Coronary artery (tissue), 2 donors: ENCODE data around the gene GFER.
A peak's percentile ranks its signal among the peaks of the same experiment; 100 is the strongest.

ENCODE experiments used
- DNase-seq: peaks from one replicate; pipeline ENCODE4 v3.0.0-alpha.2; 2017; ENCODE audit warnings: low spot score
- H3K27ac ChIP-seq, 2 donors: fragments of 200-600 bp; sonication (generic); one replicate each; pipeline ENCODE4 v1.5.1; 2016 to 2019
- H3K4me3 ChIP-seq: fragments of 200-600 bp; sonication (generic); 2 replicates; pipeline ENCODE4 v1.5.1; 2016; ENCODE audit warnings: mild to moderate bottlenecking, moderate library complexity
- TF ChIP-seq, protein P1 (sequence below): fragments of 200-600 bp; sonication (generic); IDR thresholded peaks from one replicate; pipeline ENCODE4 v1.5.1; 2019; ENCODE audit warnings: antibody characterized with exemption

Gene GFER

DNA sequence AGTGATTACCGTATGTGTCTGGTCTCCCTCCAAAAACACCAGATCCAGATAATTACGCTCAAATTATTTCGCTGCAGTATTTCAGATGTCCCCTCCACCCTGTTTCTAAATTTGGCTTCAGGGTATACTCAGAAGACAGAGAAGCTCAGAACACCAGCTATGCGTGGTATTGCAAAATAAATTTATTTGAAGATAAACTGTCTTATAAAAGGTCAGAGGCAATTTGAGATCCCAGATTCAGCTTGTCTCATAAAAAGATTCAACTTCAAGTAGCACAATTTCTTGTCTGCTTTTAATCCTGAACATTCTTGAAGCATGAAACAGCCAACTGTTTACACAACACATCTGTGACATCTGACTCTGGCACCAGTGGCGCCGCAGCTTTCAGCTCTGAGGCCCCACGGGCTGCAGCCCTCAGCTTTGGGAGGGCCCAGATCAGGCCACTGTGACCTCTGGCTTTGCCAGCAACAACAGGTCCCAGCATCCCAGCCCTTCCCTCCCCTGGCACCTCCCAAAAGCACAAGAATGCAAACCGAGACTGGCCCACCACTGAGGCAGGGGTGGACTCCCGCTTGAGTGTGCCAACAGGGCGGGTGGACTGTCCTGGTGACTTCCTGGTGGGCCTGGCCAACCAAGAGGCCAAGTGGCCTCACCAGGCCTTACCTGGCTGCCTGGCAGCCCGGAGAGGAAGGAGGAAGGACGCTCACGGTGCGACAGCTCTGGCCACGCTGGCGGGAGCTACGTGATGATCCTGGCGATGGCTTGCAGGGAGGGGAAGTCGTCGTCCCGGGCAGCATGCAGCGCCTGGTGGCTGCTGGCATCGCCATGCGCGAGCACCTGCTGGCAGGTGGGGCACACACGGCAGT, 13.7 kb downstream of the GFER start:
- H3K4me3 ChIP-seq = no peak overlapping the region
- TF ChIP-seq, protein P1, sequence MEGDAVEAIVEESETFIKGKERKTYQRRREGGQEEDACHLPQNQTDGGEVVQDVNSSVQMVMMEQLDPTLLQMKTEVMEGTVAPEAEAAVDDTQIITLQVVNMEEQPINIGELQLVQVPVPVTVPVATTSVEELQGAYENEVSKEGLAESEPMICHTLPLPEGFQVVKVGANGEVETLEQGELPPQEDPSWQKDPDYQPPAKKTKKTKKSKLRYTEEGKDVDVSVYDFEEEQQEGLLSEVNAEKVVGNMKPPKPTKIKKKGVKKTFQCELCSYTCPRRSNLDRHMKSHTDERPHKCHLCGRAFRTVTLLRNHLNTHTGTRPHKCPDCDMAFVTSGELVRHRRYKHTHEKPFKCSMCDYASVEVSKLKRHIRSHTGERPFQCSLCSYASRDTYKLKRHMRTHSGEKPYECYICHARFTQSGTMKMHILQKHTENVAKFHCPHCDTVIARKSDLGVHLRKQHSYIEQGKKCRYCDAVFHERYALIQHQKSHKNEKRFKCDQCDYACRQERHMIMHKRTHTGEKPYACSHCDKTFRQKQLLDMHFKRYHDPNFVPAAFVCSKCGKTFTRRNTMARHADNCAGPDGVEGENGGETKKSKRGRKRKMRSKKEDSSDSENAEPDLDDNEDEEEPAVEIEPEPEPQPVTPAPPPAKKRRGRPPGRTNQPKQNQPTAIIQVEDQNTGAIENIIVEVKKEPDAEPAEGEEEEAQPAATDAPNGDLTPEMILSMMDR = no peak
- peak overlapping the region in 1 of 2 donors; percentile 16 for H3K27ac ChIP-seq
- DNase-seq = no peak

DNA sequence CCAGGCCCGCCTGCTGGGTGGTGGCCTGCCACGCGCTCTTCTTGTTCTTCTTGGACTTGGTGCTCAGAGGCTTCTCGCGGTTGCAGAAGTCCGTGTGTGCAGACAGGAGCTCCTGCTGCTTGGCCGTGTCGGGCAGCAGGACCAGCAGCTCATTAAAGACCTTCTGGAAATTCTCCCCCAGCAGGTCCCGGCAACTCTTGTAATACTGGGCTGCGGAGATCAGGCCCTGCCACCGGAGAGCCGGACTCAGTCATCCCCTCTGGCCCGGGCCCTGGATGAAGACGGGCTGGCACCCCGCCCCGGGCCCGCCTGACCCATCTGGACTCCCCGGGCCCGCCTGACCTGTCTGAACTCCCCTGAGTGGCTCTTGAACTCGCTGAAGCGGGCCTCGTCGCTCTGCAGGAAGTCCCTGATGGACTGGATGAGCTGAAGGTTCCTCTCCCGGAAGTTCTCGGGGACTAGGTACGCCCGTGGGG, 14.4 kb downstream of the GFER start:
- DNase-seq = no peak
- Histone ChIP-seq H3K4me3 (no peak overlapping the region), H3K27ac (peak overlapping the region in 1 of 2 donors; percentile 16)
- TF ChIP-seq, protein P1 = no peak

DNA sequence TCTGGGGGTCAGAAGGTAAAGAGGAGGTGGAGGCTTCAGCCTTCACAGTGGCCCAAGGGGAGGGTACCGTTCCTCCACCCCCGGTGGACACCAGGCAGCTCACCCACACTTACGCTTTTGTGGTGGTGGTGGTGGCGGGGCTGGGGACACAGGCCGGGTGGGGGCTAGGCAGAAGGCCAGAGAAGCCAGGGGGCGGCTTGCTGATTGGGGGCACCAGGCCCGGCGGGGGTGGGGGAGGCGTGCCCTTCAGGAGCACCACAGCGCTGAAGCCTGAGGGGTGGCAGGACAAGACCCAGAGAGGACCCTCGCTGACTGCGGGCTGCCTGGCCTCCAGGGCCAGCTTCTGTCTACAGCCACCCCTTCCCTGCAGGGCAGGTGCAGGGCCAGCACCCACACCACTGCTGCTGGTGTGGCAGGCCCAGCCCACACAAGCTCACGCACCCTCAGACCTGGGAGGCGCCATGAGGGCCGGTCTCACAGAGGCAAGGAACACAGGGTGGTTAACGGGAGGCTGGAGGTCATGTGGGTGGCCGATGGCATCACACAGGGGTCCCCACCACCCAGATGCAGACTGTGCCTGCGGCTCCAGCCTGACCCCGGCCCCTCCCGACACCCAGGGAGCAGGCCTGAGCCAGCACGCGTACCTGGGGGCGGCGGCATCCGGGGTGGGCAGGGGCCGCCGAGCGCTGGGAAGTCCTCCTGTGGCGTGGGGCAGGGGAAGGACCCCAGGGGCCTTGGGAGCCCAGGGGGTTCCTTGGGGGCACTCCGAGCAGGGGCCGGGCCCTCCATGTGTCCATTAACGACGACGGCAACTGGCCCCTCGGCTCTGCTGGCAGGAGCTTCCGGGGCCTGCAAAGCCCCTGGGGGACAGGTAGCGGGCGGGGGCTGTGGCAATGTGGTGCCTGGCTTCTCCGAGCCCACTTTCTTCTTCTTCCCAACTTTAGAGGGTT, 15.1 kb downstream of the GFER start:
- DNase-seq = no peak
- no peak overlapping the region for H3K27ac ChIP-seq
- H3K4me3 ChIP-seq = no peak overlapping the region
- TF ChIP-seq, protein P1 = no peak

DNA sequence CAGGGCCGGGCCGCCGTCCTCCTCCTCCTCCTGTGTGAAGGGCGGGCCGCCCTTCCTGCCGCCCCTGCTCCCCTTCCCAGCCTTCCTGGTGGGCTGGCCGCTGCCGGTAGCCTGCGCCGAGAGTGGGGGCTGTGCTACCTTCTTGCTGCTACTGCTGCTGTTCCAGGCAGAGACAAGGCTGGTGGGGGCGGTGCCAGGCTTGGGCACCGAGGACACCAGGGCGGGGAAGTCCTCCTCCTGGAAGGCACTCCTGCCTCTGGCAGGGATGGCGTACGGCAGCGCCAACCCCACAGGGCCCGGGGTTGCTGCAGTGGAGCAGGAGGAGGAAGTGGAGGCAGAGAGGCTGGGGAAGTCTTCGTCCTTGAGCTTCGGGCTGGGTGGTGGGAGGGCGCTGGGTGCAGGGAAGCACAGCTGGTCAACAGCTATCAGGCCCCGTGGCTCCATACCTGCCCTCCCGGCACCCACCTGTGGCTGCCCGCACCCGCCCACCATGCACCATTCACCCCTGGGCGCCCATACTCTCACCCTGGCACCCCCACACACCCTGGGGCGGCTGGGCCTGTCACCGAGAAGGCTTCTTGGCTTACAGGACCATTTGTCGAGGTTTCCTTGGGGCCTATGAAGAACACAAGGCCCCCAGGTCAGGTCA, 16.0 kb downstream of the GFER start:
- DNase-seq = no peak
- Histone ChIP-seq H3K4me3 (no peak overlapping the region), H3K27ac (no peak overlapping the region)
- TF ChIP-seq, protein P1 = no peak

DNA sequence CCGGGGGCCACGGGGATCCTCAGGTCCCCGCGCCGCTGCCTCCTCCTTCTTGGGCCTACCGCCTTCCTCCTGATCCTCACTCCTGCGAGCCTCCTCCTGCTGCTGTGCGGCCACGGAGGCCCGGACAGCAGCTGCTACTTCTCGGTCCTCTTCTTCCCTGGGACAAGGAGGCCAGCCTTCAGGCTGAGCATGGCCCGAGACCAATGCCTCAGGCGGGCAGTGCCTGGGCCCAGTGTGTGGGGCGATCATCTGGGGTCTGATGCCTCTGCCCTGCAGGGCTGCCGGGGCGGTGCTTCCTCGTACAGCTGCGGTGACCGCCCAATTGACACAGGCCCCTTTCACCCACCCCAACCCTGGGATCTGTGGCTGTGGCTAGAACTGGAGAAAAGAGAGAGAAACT, 17.0 kb downstream of the GFER start:
- TF ChIP-seq, protein P1 = no peak
- Histone ChIP-seq H3K27ac (no peak overlapping the region), H3K4me3 (no peak overlapping the region)
- no peak for DNase-seq

DNA sequence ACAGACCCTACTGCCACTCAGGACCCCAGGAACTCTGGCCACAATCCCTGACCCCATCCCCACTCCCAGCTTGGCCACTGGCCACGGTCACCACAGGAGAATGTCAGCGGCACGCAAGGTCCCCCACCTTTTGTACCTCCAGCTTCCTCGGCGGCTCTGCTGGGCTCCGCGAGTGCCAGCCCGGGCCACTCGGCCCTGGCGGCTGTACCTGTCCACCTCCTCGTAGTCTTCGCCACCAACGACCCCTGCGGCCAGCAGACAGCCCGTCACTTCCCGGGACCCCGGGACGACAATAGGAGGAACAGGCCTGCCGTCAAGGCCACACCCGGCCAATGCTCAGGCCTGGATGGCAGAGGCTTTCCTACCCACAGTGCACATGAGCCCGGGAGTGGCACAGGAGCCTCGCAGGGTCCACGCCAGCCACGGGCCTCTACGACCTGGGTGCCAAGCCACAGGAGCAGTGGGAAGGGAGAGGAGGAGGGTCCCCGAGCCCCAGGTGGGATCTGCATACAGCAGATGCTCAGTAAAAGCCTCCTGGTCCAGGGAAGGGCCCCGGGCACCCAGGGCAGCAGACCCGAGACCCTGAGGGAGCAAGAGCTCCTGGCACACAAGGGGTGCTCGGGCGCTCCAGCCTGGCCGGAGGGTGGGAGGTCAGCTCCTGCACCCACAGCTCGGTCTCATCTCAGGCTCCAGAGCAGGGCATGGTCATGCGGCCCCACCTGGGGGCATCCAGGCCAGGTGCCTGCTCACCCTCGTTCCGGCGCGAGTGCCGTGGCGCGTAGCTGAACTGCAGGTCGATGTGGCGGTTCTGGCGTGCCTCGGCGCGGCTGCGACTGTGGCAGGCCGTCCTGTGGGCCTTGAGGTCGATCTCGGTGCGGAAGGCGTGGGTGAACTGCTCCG, 17.7 kb downstream of the GFER start:
- TF ChIP-seq, protein P1 = no peak
- Histone ChIP-seq H3K4me3 (no peak overlapping the region), H3K27ac (no peak overlapping the region)
- DNase-seq = no peak
